Endothelial cell of umbilical vein (primary cell): ENCODE results near the gene HS3ST3A1. TPM values are rescaled to one million over a fixed set of nuclear protein-coding genes. Genes with fewer than 3 reads are reported as not detected.

Experiments
- BruUV-seq: library from RNA; stranded (reverse); fragments of 400-500 nt; replicated peaks from 2 replicates; lab custom pipeline; 2021; lab: Mats Ljungman, UMichigan
- CTCF ChIA-PET: fragments of 300-600, 350-600 bp; sonication (Branson Sonifier 250); formaldehyde crosslinking; loops from one replicate; lab custom pipeline; 2021; ENCODE audit warnings: antibody characterized with exemption, inconsistent platforms; lab: Charles Lee
- POLR2A ChIA-PET: fragments of 300-600, 350-600 bp; sonication (Branson Sonifier 250); formaldehyde crosslinking; loops from one replicate; lab custom pipeline; 2021; ENCODE audit warnings: antibody characterized with exemption, inconsistent platforms; lab: Charles Lee
- DNase-seq: peaks from one replicate; pipeline ENCODE4 v3.0.0-alpha.2; 2011; ENCODE audit warnings: low read depth, low spot score
- FAIRE-seq: peaks from 2 replicates; lab custom pipeline; 2011; peaks lifted over from hg19 to GRCh38; lab: Jason Lieb, UNC
- H2AFZ ChIP-seq: 2 replicates; pipeline ENCODE4 v1.6.0; 2012; ENCODE audit warnings: low read depth, low read length, control low read depth, inconsistent platforms
- H3K27ac ChIP-seq: 2 replicates; pipeline ENCODE4 v1.5.1; 2011; ENCODE audit warnings: low read depth, mild to moderate bottlenecking, control low read depth, low read length, moderate library complexity; ENCODE audit not compliant: insufficient read depth
- H3K27me3 ChIP-seq, 2 experiments: 2 replicates each; pipeline versions ENCODE4 v1.6.0 to v1.6.1; 2011; ENCODE audit warnings: low read length in 2 of 2, mixed read lengths in 1 of 2; ENCODE audit not compliant: control insufficient read depth in 2 of 2, insufficient read depth in 2 of 2
- H3K36me3 ChIP-seq, 2 experiments: 2 replicates in 1 of 2; 3 replicates in 1 of 2; pipeline ENCODE4 v1.5.1; 2011; ENCODE audit warnings: low read length in 2 of 2, mild to moderate bottlenecking in 1 of 2, moderate library complexity in 1 of 2; ENCODE audit not compliant: control insufficient read depth in 2 of 2, insufficient read depth in 2 of 2; ENCODE audit errors: extremely low read depth in 1 of 2
- H3K4me1 ChIP-seq: 3 replicates; pipeline ENCODE4 v1.5.1; 2011; ENCODE audit warnings: mild to moderate bottlenecking, low read length; ENCODE audit not compliant: control insufficient read depth, insufficient read depth; ENCODE audit errors: extremely low read depth
- H3K4me2 ChIP-seq: 2 replicates; pipeline ENCODE4 v1.6.1; 2011; ENCODE audit warnings: low read length, control low read depth, mixed read lengths; ENCODE audit not compliant: insufficient read depth
- H3K4me3 ChIP-seq, 3 experiments: fragments of 200-600 bp in 1 of 3; sonication (generic), shearing (Covaris generic) in 1 of 3; replicated peaks in 1 of 3; 2 replicates each; pipeline ENCODE4 v1.5.1; 2011 to 2016; ENCODE audit warnings: control low read depth in 3 of 3, low read length in 3 of 3, mild to moderate bottlenecking in 2 of 3, inconsistent platforms in 1 of 3, low read depth in 1 of 3, moderate library complexity in 1 of 3; ENCODE audit not compliant: insufficient read depth in 1 of 3
- H3K79me2 ChIP-seq: 2 replicates; pipeline ENCODE4 v1.6.0; 2012; ENCODE audit warnings: low read length, inconsistent platforms; ENCODE audit not compliant: control insufficient read depth, insufficient read depth
- H3K9ac ChIP-seq: replicated peaks from 2 replicates; pipeline ENCODE3; 2011; ENCODE audit warnings: low read length, control low read depth; ENCODE audit not compliant: insufficient read depth; ENCODE audit errors: extremely low read depth
- H3K9me1 ChIP-seq: replicated peaks from 3 replicates; pipeline ENCODE4 v1.6.0; 2011; ENCODE audit warnings: mild to moderate bottlenecking, low read length; ENCODE audit not compliant: control insufficient read depth, insufficient read depth; ENCODE audit errors: extremely low read depth
- H3K9me3 ChIP-seq: replicated peaks from 2 replicates; pipeline ENCODE4 v1.5.1; 2012; ENCODE audit warnings: low read length, inconsistent platforms; ENCODE audit not compliant: control insufficient read depth, insufficient read depth
- H4K20me1 ChIP-seq: replicated peaks from 2 replicates; pipeline ENCODE3; 2011; ENCODE audit warnings: mild to moderate bottlenecking, low read length; ENCODE audit not compliant: control insufficient read depth, insufficient read depth; ENCODE audit errors: extremely low read depth
- CTCF ChIP-seq, 2 donors: IDR thresholded peaks; 1 replicate in 1 of 2; 2 replicates in 1 of 2; pipeline ENCODE4 v1.5.1; 2011; ENCODE audit warnings: low read length in 2 of 2, mild to moderate bottlenecking in 2 of 2, moderate library complexity in 2 of 2, control low read depth in 1 of 2, inconsistent platforms in 1 of 2, low read depth in 1 of 2; ENCODE audit not compliant: insufficient read depth in 1 of 2; ENCODE audit errors: extremely low read depth in 1 of 2
- EZH2 ChIP-seq: IDR thresholded peaks from 2 replicates; pipeline ENCODE4 v1.6.1; 2012; ENCODE audit warnings: borderline replicate concordance, low read depth, mild to moderate bottlenecking, moderate library complexity, low read length, inconsistent platforms; ENCODE audit not compliant: severe bottlenecking
- FOS ChIP-seq: IDR thresholded peaks from 2 replicates; pipeline ENCODE4 v1.6.1; 2011; ENCODE audit warnings: mild to moderate bottlenecking, low read length, moderate library complexity, borderline replicate concordance; ENCODE audit not compliant: insufficient read depth
- GATA2 ChIP-seq: IDR thresholded peaks from 2 replicates; pipeline ENCODE4 v1.7.0; 2011; ENCODE audit warnings: low read depth, mild to moderate bottlenecking, moderate library complexity, mixed read lengths, low read length; ENCODE audit not compliant: insufficient read length, insufficient read depth
- JUN ChIP-seq: IDR thresholded peaks from 2 replicates; pipeline ENCODE4 v1.6.1; 2011; ENCODE audit warnings: borderline replicate concordance, low read depth; ENCODE audit not compliant: insufficient read length, insufficient read depth
- MAX ChIP-seq: IDR thresholded peaks from 2 replicates; pipeline ENCODE4 v1.6.1; 2011; ENCODE audit not compliant: insufficient read depth, insufficient read length
- MYC ChIP-seq: IDR thresholded peaks from one replicate; pipeline ENCODE4 v1.6.1; 2011; ENCODE audit warnings: mild to moderate bottlenecking, low read depth, low read length
- POLR2A ChIP-seq: IDR thresholded peaks from 2 replicates; pipeline ENCODE4 v1.6.1; 2012; ENCODE audit warnings: low read depth, mild to moderate bottlenecking, control low read depth, low read length
- POLR2AphosphoS5 ChIP-seq: IDR thresholded peaks from 2 replicates; pipeline ENCODE4 v1.6.1; 2012; ENCODE audit warnings: low read depth, mild to moderate bottlenecking, control low read depth, low read length, moderate library complexity; ENCODE audit not compliant: insufficient read depth
- dilution Hi-C: fragments of 300-500 bp; cut with MboI; formaldehyde crosslinking; loops from one replicate; pipeline ENCODE4 v1.15.0; 2019; ENCODE audit warnings: low sequenced_read_pairs; ENCODE audit not compliant: extremely low pct_ligation_motif_present
- intact Hi-C: fragments of 100-400 bp; cut with micrococcal nuclease; formaldehyde crosslinking; loops from one replicate; pipeline ENCODE4 v1.10.0; 2022
- polyA plus RNA-seq, 4 experiments: library from polyadenylated mRNA; depleted of rRNA in 3 of 4; stranded (reverse) in 3 of 4; unstranded in 1 of 4; fragments of >200 nt; gene quantifications; 2 replicates each; pipeline versions ENCODE4 v1.2.1 to v1.2.3, GENCODE V29; 2011 to 2012; ENCODE audit warnings: missing spikeins in 1 of 4
- total RNA-seq: library from RNA; stranded (reverse); gene quantifications from 2 replicates; pipeline ENCODE4 v1.2.3, GENCODE V29; 2021

The HS3ST3A1 gene
- total and polyA plus RNA-seq, 2 donors (not counting 3 experiments of a cell fraction or from before 2014, with no cell fraction given): not detected

- H3K4me1 ChIP-seq: no peaks in the 10 kb centered on the region
- no peak for FAIRE-seq
- H3K4me2 ChIP-seq: no peak overlapping the region
- H3K27ac ChIP-seq: no peak overlapping the region
- H3K27me3 ChIP-seq: no peaks in the 10 kb centered on the region
- H3K9me1 ChIP-seq: no peaks in the 10 kb centered on the region
- no TSS peak for BruUV-seq
- H3K79me2 ChIP-seq: no peaks in the 10 kb centered on the region
- dilution Hi-C loops: no loop called here
- TF ChIP-seq EZH2: no peak
- TF ChIP-seq JUN: no peak
- TF ChIP-seq FOS: no peak
- no peak for TF ChIP-seq MYC
- TF ChIP-seq POLR2AphosphoS5: no peak
- TF ChIP-seq CTCF (IDR thresholded peaks at IDR 0.05; ENCODE audit: extremely low read depth in 1 of 2, insufficient read depth in 1 of 2, low read depth in 1 of 2, low read length in 2 of 2): no peak
- TF ChIP-seq MAX: no peak
- TF ChIP-seq POLR2A: no peak
- no peak for TF ChIP-seq GATA2
- DNase-seq: no peak
- ChIA-PET POLR2A (no interaction called here), CTCF (no interaction called here)
- intact Hi-C loops: no loop called here
- H3K36me3 ChIP-seq: no peaks in the 10 kb centered on the region
- H3K4me3 ChIP-seq: no peak overlapping the region
- no peak overlapping the region for H3K9ac ChIP-seq
- H4K20me1 ChIP-seq: no peaks in the 10 kb centered on the region
- peaks cover 3% of the 10 kb centered on the region for H3K9me3 ChIP-seq
- no peak overlapping the region for H2AFZ ChIP-seq
Observed at GRCh38 chr17:13500947-13501346, 100.8 kb downstream of the HS3ST3A1 start.
